Gastroesophageal sphincter (tissue), 3 donors: Measurements from ENCODE around the gene COLGALT1.

Experiments used
- CTCF ChIP-seq, 4 experiments: fragments of 200-600 bp in 2 of 4; fragments of 450-650 bp in 2 of 4; sonication (generic) in 1 of 4; IDR thresholded peaks; one replicate each; pipeline ENCODE4 v1.5.1; 2017 to 2019; ENCODE audit warnings: antibody characterized with exemption in 4 of 4, mild to moderate bottlenecking in 2 of 4, moderate library complexity in 2 of 4
- EP300 ChIP-seq: sonication (generic); formaldehyde crosslinking; IDR thresholded peaks from one replicate; pipeline ENCODE4 v1.6.1; 2017; ENCODE audit warnings: antibody characterized with exemption, mild to moderate bottlenecking
- POLR2A ChIP-seq, 2 donors: fragments of 450-650 bp; IDR thresholded peaks; one replicate each; pipeline ENCODE4 v1.6.1; 2017; ENCODE audit warnings: antibody characterized with exemption in 2 of 2, mild to moderate bottlenecking in 2 of 2, moderate library complexity in 1 of 2
- POLR2AphosphoS5 ChIP-seq: sonication (generic); formaldehyde crosslinking; IDR thresholded peaks from one replicate; pipeline ENCODE4 v1.6.1; 2017; ENCODE audit warnings: antibody characterized with exemption

- no peak for TF ChIP-seq CTCF (IDR thresholded peaks at IDR 0.05)
- no peak for TF ChIP-seq EP300
- no peak for TF ChIP-seq POLR2AphosphoS5
- no peak for TF ChIP-seq POLR2A (IDR thresholded peaks at IDR 0.05)
These were observed 17.2 kb downstream of the COLGALT1 start for GRCh38 chr19:17572638-17573037.
